ENCODE measurements around the gene ALDOA.
"Not testable (repeated sequence)": the region's sequence is repeated elsewhere in the genome, so short reads cannot be mapped to it uniquely, and the experiment has no call there.

The ALDOA gene

GRCh38 chr16:30065102-30065942, at the start of gene ALDOA:
ALDOA (plus strand) TSS chr16:30065760; CDS start chr16:30066898, 1,138 bp downstream.
- DNase-seq: peak; percentile 98

- no peak for DNase-seq
Observed at GRCh38 chr16:30016555-30017276, 48.8 kb upstream of the ALDOA start.

- no peak for DNase-seq
Observed at GRCh38 chr16:30017277-30017656, 48.3 kb upstream of the ALDOA start.

GRCh38 chr16:30017937-30018336, 47.6 kb upstream of the ALDOA start:
- not testable (repeated sequence) for DNase-seq

- no peak for DNase-seq
Observed at GRCh38 chr16:30018731-30019158, 46.8 kb upstream of the ALDOA start.

- DNase-seq: no peak
Observed at GRCh38 chr16:30022887-30023286, 42.7 kb upstream of the ALDOA start, which contains the start of gene C16orf92. C16orf92 (plus strand) TSS chr16:30023198; CDS start chr16:30023341, 143 bp downstream.

GRCh38 chr16:30023586-30023985, 42.0 kb upstream of the ALDOA start:
- no peak for DNase-seq

GRCh38 chr16:30024451-30024850, 41.1 kb upstream of the ALDOA start:
- no peak for DNase-seq

GRCh38 chr16:30025156-30025555, 40.4 kb upstream of the ALDOA start:
- DNase-seq: no peak

GRCh38 chr16:30025574-30025973, 40.0 kb upstream of the ALDOA start:
- no peak for DNase-seq

- no peak for DNase-seq
Observed at GRCh38 chr16:30026449-30026848, 39.1 kb upstream of the ALDOA start.

GRCh38 chr16:30027588-30028437, 37.7 kb upstream of the ALDOA start:
- no peak for DNase-seq

- DNase-seq: no peak
Observed at GRCh38 chr16:30028438-30029076, 37.0 kb upstream of the ALDOA start.

- DNase-seq: no peak
Observed at GRCh38 chr16:30030011-30030685, 35.4 kb upstream of the ALDOA start.

GRCh38 chr16:30030841-30031413, 34.6 kb upstream of the ALDOA start, which contains the start of gene TLCD3B:
TLCD3B (minus strand) TSS chr16:30031271; CDS start chr16:30030527, 744 bp downstream.
- DNase-seq: no peak

- DNase-seq: no peak
Observed at GRCh38 chr16:30031477-30031918, 34.1 kb upstream of the ALDOA start.

- DNase-seq: peak; percentile 35
Observed at GRCh38 chr16:30032083-30032819, 33.3 kb upstream of the ALDOA start.

- DNase-seq: no peak
Observed at GRCh38 chr16:30033270-30033669, 32.3 kb upstream of the ALDOA start.

- DNase-seq: no peak
Observed at GRCh38 chr16:30040221-30040620, 25.3 kb upstream of the ALDOA start.

GRCh38 chr16:30040690-30041089, 24.9 kb upstream of the ALDOA start:
- not testable (repeated sequence) for DNase-seq

GRCh38 chr16:30041841-30042240, 23.7 kb upstream of the ALDOA start:
- DNase-seq: no peak

Data from NK-92 treated with Interleukin-12 subunit alpha and Interleukin-12 subunit beta, amount 100 ng/mL, for 24 hours (cell line).